Fibroblast of villous mesenchyme (primary cell): Measurements from ENCODE around the gene JAK1. TPM values are rescaled to one million over a fixed set of nuclear protein-coding genes. Genes with fewer than 3 reads are reported as not detected.
A peak's percentile ranks its signal among the peaks of the same experiment; 100 is the strongest.

Experiments used
- DNase-seq: peaks from one replicate; pipeline ENCODE4 v3.0.0-alpha.2; 2010; ENCODE audit warnings: low read depth
- H3K4me3 ChIP-seq: 2 replicates; pipeline ENCODE4 v1.5.1; 2011; ENCODE audit warnings: low read depth, mild to moderate bottlenecking, low read length
- total RNA-seq: library from RNA; depleted of rRNA; stranded (reverse); fragments of >200 nt; gene quantifications from 2 replicates; pipeline ENCODE4 v1.2.3, GENCODE V29; 2012
- TF ChIP-seq, protein P1 (sequence below): IDR thresholded peaks from 2 replicates; pipeline ENCODE4 v1.5.1; 2012; ENCODE audit warnings: low read depth, mild to moderate bottlenecking, low read length; ENCODE audit not compliant: insufficient read depth

The JAK1 gene
- total RNA-seq, 1 donor = 125 TPM

- H3K4me3 ChIP-seq = no peak overlapping the region
- TF ChIP-seq, protein P1, sequence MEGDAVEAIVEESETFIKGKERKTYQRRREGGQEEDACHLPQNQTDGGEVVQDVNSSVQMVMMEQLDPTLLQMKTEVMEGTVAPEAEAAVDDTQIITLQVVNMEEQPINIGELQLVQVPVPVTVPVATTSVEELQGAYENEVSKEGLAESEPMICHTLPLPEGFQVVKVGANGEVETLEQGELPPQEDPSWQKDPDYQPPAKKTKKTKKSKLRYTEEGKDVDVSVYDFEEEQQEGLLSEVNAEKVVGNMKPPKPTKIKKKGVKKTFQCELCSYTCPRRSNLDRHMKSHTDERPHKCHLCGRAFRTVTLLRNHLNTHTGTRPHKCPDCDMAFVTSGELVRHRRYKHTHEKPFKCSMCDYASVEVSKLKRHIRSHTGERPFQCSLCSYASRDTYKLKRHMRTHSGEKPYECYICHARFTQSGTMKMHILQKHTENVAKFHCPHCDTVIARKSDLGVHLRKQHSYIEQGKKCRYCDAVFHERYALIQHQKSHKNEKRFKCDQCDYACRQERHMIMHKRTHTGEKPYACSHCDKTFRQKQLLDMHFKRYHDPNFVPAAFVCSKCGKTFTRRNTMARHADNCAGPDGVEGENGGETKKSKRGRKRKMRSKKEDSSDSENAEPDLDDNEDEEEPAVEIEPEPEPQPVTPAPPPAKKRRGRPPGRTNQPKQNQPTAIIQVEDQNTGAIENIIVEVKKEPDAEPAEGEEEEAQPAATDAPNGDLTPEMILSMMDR = no peak
- no peak for DNase-seq
Observed at GRCh38 chr1:64950284-64950809, 16.0 kb downstream of the JAK1 start.

DNA sequence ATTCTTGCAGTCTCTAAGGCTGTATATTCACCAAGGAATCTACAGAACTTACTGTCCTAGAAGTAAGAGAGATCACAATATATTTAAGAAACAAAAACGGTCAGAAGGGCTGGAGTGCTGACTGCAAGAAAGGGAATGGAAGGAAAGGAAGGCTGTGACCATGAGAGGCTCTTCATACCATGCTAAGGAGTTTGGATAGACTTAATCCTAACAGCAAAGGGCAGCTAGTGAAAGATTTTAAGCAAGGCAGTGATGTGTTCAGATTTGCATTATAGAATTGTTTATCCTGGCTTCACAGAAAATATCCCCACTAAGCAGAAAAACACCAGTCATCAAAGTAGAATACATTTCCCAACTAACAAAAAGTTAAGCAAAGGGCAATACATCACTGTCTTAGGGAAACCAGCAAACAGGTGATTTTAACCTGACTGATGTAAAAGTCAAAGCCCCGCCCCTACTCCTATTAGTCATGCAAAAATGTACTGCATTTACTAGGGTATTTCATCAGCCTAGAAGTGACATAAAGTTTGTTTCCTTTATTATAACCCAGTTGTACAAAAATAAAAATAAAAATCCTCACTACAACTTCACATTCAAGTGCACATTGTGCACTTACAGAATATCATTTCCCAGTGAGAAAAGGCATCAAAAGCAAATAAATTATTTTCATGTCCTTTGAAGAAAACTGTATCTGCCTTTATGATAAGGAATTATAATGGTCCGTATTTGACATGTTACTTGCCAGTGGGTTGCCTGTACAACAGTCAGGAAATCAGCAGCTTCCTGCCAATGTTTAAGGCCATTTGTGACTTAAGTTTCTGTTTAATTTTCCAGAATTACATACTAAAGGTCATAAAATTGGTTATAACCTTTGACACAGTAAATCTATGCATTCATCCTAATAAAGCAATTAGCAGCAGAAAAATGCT is 17.2 kb downstream of the JAK1 start:
- TF ChIP-seq, protein P1 = no peak
- peak; percentile 53 for DNase-seq
- H3K4me3 ChIP-seq = no peak overlapping the region

DNA sequence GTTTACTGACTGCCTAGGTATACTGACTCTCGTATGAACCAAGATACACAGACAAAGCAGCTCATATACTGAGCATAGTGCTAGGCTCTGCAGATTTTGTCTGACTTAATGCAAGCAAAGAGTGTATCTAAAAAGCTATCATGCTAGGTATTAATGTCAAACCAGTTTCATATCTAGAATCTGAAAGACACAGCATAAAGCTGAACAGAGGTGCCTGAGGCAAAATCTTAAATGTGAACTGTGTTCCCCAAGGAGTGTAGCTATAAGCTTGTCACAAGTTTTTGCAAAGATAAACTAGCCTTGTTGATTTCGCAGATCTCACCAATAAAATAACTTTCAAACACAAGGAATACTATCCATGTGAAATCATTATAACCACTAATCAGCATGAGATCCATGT is 18.1 kb downstream of the JAK1 start:
- TF ChIP-seq, protein P1 = no peak
- no peak overlapping the region for H3K4me3 ChIP-seq
- no peak for DNase-seq

DNA sequence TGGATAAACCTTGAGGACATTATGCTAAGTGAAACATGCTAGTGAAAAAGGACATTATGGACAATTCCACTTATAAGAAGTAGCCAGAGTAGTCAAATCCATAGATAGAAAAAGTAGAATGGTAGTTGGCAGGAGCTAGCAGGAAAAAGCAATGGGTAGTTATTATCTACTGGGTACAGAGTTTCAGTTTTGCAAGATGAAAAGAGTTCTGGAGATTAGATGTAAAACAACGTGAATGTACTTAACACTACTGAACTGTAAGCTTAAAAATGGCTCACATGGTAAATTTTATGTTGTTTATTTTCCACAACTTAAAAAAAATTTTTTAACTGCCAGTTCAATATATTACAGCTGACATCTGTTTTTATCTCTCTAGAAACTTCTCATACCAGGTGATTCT is 19.4 kb downstream of the JAK1 start:
- H3K4me3 ChIP-seq = no peak overlapping the region
- TF ChIP-seq, protein P1 = no peak
- DNase-seq = no peak

- no peak for DNase-seq
- no peak overlapping the region for H3K4me3 ChIP-seq
- TF ChIP-seq, protein P1 = no peak
Observed at GRCh38 chr1:64944913-64945312, 21.4 kb downstream of the JAK1 start.

GRCh38 chr1:64942675-64943074 is 23.7 kb downstream of the JAK1 start:
- DNase-seq = no peak
- H3K4me3 ChIP-seq = no peak overlapping the region
- TF ChIP-seq, protein P1 = no peak

DNA sequence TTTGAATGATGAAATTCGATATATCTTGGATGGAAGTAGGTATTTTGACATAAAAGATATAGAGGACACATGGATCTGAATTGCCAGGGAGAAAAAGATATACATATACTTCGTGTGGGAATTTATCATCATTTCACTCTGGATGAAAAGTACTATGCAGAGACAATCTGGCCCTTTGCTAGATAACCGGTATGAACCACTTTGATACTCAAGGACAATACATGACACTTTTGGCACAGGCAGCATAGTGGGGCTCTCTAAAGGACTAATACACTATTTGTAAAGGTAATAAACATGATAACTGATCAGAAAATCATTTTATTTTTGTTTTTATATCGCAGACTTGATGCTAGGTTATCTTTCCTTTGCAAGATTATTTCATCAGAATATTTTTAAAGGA is 24.2 kb downstream of the JAK1 start:
- TF ChIP-seq, protein P1 = no peak

More for the DNA sequence above, 24.2 kb downstream of the JAK1 start:
- DNase-seq = no peak
- H3K4me3 ChIP-seq = no peak overlapping the region
